Gastrocnemius medialis (tissue), 4 donors: Measurements from ENCODE around the gene MBD5.

ENCODE experiments used
- CTCF ChIP-seq, 5 experiments: fragments of 450-650 bp in 3 of 5; fragments of 200-600 bp in 2 of 5; sonication (generic) in 2 of 5; IDR thresholded peaks in 4 of 5; conservative IDR thresholded peaks in 1 of 5; 1 replicate in 4 of 5; 2 replicates in 1 of 5; pipeline ENCODE4 v1.5.1; 2016 to 2019; ENCODE audit warnings: antibody characterized with exemption in 5 of 5, mild to moderate bottlenecking in 3 of 5, moderate library complexity in 3 of 5
- POLR2A ChIP-seq, 2 donors: fragments of 450-650 bp; IDR thresholded peaks; one replicate each; pipeline ENCODE4 v1.6.1; 2017; ENCODE audit warnings: antibody characterized with exemption in 2 of 2, mild to moderate bottlenecking in 2 of 2, moderate library complexity in 2 of 2

- no peak for TF ChIP-seq CTCF (IDR thresholded peaks at IDR 0.05 in 4 of 5, conservative IDR thresholded peaks at IDR 0.05 in 1 of 5)
- no peak for TF ChIP-seq POLR2A (IDR thresholded peaks at IDR 0.05)
Measured at GRCh38 chr2:148540022-148540421, 519.1 kb downstream of the MBD5 start.
